ENCODE measurements around the gene SLC5A11.

SLC5A11 gene

GRCh38 chr16:24846548-24847357 lies 990 bp downstream of the SLC5A11 start:
- DNase-seq (ENCODE audit: low read depth) = no peak

DNA sequence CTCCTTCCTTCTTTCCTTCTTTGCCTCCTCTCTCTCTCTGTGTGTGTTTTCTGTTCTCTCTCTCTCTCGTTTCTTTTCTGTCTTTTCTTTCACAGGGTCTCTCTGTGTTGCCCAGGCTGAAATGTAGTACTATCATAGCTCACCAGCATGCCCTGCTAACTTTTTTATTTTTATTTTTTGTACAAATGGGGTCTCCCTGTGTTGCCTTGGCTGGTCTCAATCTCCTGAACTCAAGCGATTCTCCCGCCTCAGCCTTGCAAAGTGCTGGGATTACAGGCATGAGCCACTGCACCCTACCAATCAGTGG lies 1.5 kb downstream of the SLC5A11 start:
- DNase-seq (ENCODE audit: low read depth) = no peak
- no peak overlapping the region for H3K4me3 ChIP-seq (ENCODE audit: low read depth, low read length)
- TF ChIP-seq, protein P1, sequence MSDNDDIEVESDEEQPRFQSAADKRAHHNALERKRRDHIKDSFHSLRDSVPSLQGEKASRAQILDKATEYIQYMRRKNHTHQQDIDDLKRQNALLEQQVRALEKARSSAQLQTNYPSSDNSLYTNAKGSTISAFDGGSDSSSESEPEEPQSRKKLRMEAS (IDR thresholded peaks at IDR 0.05; ENCODE audit: low read depth, low read length) = no peak
- TF ChIP-seq MYC (IDR thresholded peaks at IDR 0.05; ENCODE audit: low read depth, low read length) (no peak), POLR2A (IDR thresholded peaks at IDR 0.05; ENCODE audit: extremely low read depth, insufficient read length) (no peak)
- TF ChIP-seq, protein P2, sequence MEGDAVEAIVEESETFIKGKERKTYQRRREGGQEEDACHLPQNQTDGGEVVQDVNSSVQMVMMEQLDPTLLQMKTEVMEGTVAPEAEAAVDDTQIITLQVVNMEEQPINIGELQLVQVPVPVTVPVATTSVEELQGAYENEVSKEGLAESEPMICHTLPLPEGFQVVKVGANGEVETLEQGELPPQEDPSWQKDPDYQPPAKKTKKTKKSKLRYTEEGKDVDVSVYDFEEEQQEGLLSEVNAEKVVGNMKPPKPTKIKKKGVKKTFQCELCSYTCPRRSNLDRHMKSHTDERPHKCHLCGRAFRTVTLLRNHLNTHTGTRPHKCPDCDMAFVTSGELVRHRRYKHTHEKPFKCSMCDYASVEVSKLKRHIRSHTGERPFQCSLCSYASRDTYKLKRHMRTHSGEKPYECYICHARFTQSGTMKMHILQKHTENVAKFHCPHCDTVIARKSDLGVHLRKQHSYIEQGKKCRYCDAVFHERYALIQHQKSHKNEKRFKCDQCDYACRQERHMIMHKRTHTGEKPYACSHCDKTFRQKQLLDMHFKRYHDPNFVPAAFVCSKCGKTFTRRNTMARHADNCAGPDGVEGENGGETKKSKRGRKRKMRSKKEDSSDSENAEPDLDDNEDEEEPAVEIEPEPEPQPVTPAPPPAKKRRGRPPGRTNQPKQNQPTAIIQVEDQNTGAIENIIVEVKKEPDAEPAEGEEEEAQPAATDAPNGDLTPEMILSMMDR (IDR thresholded peaks at IDR 0.05; ENCODE audit: low read depth, low read length) = no peak

More at GRCh38 chr16:24846548-24847357, 990 bp downstream of the SLC5A11 start:
- no peak overlapping the region for H3K4me3 ChIP-seq (ENCODE audit: low read depth, low read length)
- TF ChIP-seq MYC (IDR thresholded peaks at IDR 0.05; ENCODE audit: low read depth, low read length) (no peak), POLR2A (IDR thresholded peaks at IDR 0.05; ENCODE audit: extremely low read depth, insufficient read length) (no peak)
- TF ChIP-seq, protein P1 (IDR thresholded peaks at IDR 0.05; ENCODE audit: low read depth, low read length) = no peak
- TF ChIP-seq, protein P2 (IDR thresholded peaks at IDR 0.05; ENCODE audit: low read depth, low read length) = no peak

DNA sequence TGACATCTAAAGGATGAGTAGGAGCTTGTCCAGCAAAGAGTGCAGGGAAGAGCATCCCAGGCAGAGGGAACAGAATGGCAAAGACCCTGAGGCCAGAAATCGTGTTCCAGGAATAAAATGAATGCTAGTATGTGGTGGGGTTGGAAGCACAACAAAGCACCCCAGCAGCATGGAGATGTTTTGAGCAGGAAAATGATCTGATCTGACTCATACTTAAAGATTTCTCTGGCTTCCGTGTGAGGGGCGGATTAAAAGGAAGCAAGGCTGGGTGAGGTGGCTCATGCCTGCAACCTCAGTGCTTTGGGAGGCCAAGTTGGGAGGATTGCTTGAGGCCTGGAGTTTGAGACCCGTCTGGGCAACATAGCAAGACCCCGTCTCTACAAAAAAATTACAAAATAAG lies 2.3 kb downstream of the SLC5A11 start:
- no peak for TF ChIP-seq POLR2A (IDR thresholded peaks at IDR 0.05; ENCODE audit: extremely low read depth, insufficient read length)
- TF ChIP-seq, protein P1 (IDR thresholded peaks at IDR 0.05; ENCODE audit: low read depth, low read length) = no peak
- TF ChIP-seq, protein P2 (IDR thresholded peaks at IDR 0.05; ENCODE audit: low read depth, low read length) = no peak
- no peak for TF ChIP-seq MYC (IDR thresholded peaks at IDR 0.05; ENCODE audit: low read depth, low read length)
- no peak for DNase-seq (ENCODE audit: low read depth)
- no peak overlapping the region for H3K4me3 ChIP-seq (ENCODE audit: low read depth, low read length)

- TF ChIP-seq, protein P1 (IDR thresholded peaks at IDR 0.05; ENCODE audit: low read depth, low read length) = no peak
- TF ChIP-seq POLR2A (IDR thresholded peaks at IDR 0.05; ENCODE audit: extremely low read depth, insufficient read length) = no peak
- no peak for TF ChIP-seq MYC (IDR thresholded peaks at IDR 0.05; ENCODE audit: low read depth, low read length)
- TF ChIP-seq, protein P2 (IDR thresholded peaks at IDR 0.05; ENCODE audit: low read depth, low read length) = no peak
- H3K4me3 ChIP-seq (ENCODE audit: low read depth, low read length) = no peak overlapping the region
- DNase-seq (ENCODE audit: low read depth) = no peak
These were observed 3.9 kb downstream of the SLC5A11 start for GRCh38 chr16:24849641-24850040.

DNA sequence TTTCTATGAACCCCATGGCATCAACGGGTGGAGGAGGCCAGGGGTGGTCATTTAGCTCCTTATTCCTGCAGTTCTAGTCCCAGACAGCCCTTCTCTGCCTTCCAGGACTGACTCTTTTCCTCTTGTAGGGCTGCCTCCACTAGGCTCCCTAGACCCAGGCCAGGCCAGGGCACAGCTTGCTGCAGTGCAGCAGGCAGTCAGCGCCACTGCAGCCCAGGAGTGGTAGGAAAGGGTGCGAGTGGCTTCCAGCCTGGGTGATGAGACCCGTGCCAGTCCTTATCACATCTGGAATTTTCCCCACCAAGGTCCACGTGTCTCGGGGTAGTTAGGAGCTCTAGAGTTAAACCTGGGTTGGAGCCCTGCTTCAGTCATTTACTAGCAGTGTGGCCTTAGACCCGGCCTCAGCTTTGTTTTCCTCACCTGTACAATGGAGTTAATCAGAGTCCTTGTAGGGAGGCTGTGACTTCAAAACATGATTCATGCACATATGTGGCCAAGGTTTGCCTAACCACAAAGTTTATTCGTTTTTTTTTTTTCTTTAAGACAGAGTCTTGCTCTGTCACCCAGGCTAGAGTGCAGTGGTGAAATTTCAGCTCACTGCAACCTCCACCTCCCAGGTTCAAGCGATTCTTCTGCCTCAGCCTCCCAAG lies 4.7 kb downstream of the SLC5A11 start:
- DNase-seq (ENCODE audit: low read depth) = no peak
- no peak overlapping the region for H3K4me3 ChIP-seq (ENCODE audit: low read depth, low read length)
- no peak for TF ChIP-seq MYC (IDR thresholded peaks at IDR 0.05; ENCODE audit: low read depth, low read length)
- TF ChIP-seq, protein P1 (IDR thresholded peaks at IDR 0.05; ENCODE audit: low read depth, low read length) = no peak

- TF ChIP-seq POLR2A (IDR thresholded peaks at IDR 0.05; ENCODE audit: extremely low read depth, insufficient read length) = no peak
- TF ChIP-seq MYC (IDR thresholded peaks at IDR 0.05; ENCODE audit: low read depth, low read length) = no peak
- TF ChIP-seq, protein P2 (IDR thresholded peaks at IDR 0.05; ENCODE audit: low read depth, low read length) = no peak
- TF ChIP-seq, protein P1 (IDR thresholded peaks at IDR 0.05; ENCODE audit: low read depth, low read length) = no peak
- H3K4me3 ChIP-seq (ENCODE audit: low read depth, low read length) = no peak overlapping the region
- no peak for DNase-seq (ENCODE audit: low read depth)
These were observed 5.9 kb downstream of the SLC5A11 start for GRCh38 chr16:24851700-24852099.

Measured in NB4 (cell line).